Activated CD4-positive, alpha-beta T cell treated with anti-CD3 and anti-CD28 coated beads, Interleukin-2, Interleukin-6, amounts not matched to agents 100 ng/mL and 50 ng/mL, durations not matched to agents 16 hours and 8 hours (primary cell): ENCODE results near the gene ZNRD2.

ENCODE experiments used
- DNase-seq: peaks from one replicate; pipeline ENCODE4 v3.0.0-alpha.2; 2020

The ZNRD2 gene

DNA sequence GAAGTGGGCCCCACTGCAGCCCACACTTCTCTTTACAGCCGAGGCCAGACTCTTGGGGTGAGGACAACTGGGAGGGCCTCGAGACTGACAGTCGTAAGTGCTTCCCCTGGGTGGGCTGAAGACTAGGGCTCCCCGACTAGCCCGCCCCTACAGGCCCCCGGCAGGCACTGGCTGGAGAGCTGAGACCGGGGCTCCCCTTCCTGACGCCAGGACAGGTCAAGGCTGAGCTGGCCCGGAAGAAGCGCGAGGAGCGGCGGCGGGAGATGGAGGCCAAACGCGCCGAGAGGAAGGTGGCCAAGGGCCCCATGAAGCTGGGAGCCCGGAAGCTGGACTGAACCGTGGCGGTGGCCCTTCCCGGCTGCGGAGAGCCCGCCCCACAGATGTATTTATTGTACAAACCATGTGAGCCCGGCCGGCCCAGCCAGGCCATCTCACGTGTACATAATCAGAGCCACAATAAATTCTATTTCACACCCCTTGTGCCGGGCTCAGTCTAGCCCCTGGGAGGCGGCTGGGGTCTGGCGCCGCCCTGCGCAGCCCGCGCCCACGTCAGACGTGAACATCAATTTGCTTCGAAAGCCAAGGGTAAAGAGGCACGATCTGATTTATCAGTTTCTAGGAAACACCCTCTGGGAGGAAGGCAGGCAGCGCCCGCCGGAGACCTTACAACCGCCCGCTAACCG is 31.9 kb upstream of the ZNRD2 start:
- DNase-seq = no peak

DNA sequence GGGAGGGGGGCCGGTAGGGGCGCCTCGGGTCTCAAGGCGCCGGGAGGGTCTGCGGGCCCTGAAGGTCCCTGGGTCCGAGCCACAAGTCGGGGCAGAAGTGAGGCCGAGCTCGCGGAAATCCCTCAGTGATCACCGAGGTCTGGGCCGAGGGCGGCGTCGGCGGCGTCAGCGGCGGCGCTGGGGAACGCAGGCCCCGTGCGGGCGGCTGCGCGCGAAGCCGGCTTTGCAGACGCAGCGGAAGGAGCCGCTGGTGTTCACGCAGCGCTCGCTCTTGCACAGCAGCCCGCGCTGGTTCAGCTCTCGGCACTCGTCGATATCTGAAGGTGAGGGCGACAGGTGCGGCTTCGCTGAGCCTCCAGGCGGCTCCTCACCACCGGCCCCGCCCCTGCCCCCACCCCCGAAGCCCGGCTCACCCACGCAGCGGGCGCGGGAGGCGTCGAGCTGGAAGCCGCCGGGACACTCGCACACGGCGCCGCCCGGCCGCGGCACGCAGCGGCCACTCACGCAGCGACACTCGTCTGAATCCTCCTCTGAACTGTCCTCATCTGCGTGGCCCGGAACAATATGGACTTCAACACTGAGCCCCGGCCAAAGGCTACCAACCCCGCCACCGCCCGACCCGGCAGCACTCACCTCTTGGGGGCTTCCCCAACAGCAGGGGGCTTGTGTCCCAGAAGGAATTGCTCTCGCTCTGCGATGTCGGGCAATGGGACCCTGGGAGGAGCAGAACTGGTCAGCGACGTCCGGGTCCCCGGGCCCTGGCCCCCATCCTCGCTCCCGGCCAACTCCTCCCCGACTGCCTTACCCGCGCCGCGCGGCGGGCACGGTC is 31.1 kb upstream of the ZNRD2 start:
- DNase-seq = no peak

DNA sequence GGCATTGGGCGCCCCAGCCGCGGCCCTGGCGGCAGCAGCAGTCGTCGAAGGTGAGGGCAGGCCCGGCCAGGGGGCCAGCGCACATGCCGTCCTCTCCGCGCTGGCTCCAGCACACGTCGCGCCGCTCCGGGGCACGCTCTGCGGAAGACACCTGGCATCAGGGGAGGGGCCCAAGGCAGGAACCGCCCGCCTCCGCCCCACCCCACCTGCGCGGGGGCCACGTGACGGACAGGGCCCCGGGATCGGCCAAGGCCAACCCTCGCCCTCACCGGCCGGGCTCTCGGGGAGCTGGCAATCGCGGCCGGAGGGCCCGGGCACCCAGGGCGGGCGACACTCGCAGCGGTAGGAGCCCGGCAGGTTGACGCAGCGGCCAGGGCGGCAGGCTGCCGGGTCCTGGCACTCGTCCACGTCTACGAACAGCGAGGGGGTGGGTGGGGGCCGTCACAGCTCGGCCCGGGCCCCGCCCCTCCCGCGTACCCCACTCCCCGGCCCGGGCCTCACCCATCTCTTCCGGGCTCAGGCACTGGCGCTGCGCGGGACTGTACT is 30.5 kb upstream of the ZNRD2 start:
- no peak for DNase-seq

DNA sequence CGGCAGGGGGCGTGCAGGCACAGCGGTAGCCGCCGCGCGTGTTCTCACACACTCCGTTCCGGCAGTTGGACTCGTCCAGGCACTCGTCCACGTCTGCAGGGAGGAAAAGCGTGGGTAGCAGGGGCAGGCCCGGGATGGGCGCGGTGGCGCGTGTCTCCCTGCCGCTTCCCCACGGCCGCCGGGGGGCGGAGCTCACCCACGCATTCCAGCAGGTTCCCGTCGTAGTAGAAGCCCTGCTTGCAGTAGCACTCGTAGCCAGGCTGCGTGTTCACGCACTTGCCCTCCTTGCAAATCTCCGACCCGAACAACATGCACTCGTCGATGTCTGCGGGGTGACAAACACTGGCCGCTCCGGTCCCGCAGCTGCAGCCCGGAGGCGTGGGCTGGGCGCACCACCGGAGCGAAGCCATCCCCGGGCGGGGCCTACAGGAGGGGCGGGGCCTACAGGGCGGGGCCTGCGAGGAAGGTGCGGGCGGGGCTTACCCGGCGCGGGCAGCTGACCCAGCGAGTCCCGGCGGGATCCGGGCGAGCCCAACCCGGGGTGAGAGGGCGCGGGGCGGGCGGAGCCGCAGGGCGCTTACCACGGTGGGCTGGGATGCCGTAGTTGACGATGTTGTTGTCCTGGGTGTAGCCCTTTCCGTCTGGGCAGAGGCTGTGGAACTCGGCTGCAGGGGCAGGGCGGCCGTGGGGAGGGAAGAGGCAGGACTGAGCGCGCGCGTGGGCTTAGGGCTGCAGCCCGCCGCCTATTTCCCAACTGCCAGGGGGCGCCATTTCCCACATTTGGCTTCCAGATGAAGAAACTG is 29.8 kb upstream of the ZNRD2 start:
- peak; percentile 93 for DNase-seq

DNA sequence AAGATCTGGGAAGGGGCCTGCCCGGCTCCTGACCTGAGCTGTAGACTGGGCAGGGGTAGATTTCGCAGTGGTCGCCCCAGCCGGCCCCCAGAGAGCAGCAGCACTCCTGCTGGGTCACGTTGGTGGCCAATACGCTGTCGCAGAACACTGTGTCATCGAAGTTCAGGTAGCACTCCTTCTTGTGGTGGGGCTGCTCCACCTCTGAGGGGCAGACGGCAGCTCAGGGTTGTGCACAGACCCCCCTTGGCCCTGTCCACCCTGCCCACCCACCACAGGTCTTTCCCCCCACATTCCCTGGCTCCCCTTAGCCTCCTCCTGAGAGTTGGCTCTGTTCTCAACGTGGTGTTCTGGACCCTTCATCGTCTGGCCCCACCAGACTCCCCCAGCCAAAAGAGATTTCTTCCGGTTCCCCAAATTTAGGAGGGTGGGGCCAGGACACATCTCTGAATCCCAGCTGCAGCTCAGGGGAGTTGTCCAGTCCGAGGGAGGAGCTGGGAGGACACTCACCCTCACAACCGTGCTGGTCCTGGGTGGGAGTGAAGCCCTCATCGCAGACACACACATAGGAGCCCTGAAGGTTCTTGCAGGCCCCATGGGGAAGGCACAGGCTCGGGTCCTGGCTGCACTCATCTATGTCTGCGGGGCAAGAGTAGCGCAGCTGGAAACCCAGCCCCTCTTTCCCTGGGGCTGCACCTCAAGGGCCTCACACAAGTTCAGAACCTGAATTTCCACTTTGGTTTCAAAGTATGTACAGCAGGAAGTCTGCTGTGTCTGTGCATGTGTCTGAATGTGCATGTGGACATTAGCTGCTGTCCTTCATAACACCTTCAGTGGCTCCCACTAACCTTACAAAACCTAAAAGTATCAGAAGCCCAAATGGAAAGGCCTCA is 28.9 kb upstream of the ZNRD2 start:
- DNase-seq = no peak

DNA sequence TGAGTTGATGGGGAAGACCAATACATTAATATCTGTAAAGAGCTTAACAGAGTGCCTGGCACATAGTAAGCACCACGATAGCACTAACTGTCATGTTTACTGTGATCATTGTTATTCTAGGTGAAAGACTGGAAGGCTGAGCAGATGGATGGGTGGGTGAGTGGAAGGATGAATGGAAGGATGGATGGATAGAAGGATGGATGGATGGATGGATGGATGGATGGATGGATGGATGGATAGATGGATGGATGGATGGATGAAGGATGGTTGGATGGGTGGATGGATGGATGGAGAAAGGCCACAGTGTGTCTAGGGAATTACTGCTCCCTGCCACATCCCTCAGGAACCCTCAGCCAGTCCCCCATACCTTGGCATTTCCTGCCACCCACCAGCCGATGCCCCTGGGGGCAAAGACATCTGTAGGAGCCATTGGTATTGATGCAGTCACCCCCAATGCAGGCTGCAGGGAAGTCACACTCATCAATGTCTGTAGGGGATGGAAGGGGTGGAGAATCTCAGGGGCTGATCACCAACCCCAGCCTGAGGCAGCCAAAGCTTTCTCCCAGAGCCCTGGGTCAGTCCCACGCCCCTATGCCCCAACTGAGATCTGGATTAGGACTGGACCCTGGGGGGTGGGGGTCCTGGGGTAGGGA is 27.4 kb upstream of the ZNRD2 start:
- DNase-seq = no peak

DNA sequence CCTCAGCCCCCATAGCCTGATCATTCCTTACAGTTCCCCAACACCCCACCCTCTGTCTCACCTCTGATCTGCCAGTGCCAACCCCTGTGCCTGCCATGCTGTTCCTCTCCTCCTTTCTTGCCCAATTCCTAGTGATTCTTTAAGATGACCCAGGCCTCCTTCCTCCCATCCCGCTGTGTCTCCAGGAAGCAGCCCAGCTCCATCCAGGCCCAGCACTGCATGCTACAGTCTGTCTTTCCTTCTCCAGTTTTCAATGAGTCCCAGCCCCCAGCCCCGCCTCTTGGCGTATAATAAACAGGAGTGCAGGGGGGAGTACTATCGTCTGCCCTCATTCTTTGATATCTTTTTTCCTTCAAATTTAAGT is 24.4 kb upstream of the ZNRD2 start:
- DNase-seq = no peak

DNA sequence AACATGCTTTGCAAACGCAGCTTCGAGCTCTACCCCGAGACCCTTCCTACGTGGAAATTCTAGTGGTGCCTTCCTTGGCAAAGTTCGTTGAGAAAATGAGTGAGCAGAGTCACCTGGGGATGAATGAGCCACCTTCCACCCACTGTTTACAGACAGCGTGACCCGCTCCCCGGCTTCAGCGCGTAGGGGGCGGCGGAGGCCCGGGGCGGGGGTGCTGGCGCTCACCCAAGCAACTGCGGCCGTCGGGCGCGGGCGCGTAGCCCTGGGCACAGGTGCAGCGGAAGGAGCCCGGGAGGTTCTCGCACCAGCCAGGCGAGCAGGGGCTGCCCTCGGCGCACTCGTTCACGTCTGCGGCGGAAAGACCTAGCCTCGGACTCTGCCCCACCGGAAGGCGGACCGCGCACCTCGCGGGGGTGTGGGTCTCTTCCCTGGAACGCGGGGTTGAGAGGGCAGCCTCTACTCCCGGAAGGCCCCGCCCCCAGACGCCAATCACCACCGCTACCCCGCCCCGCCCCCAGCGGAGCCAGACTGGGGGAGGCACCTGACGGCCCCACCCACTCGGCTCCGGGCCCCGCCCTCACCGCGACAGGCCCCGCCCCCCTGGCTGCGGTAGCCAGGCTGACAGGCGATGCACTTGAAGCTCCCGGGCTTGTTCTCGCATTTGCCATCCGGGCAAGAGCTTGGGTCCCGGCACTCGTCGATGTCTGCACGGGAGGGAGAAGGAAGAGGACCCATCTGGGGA is 23.9 kb upstream of the ZNRD2 start:
- DNase-seq = peak; percentile 99

DNA sequence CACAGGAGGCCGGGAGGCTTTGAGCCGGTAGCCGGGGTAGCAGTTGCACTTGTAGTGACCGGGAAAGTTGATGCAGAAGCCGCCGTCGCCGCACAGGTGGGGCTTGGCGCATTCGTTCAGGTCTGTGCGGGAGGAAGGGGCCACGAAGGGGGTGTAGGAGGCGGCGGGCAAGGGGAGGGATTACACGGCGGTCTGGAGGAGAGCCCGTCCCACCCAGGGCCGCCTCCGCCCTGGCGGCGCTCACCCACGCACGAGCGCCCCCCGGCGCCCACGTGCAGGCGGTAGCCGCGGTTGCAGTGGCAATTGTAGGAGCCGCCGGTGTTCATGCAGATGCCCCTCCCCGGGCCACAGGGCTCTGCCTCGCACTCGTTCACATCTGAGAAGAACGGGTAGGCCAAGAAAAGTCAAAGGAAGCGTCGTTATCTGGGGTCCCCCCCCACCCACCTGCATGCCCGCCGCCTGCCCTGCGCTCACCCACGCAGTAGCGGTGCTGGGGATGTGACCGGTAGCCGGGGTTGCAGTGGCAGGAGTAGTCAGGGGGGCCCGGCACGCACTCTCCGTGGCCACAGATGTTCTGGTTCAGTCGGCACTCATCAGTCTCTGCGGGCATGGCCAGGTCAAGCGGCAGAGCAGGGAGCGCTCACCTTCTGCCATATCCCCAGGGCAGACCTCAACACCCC is 22.7 kb upstream of the ZNRD2 start:
- no peak for DNase-seq

DNA sequence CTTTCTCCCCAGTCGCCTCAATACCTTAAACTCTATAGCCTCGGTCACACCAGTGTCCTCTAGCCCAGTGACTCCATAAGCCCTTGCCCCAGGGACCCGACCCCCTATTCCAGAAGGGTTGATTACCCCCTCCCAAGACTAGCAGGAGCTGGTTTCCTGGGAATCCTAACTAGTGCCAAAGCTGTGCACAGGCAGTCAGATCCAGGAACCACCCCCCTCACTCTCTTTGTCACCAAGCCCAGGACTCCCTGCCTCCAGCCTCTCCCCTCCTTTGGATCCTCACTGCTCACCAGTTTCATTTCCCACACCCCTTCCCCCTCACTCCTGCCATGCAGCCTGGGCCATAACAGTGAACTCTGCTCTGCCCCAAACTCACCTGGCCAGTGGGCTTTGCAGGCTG is 21.9 kb upstream of the ZNRD2 start:
- no peak for DNase-seq

DNA sequence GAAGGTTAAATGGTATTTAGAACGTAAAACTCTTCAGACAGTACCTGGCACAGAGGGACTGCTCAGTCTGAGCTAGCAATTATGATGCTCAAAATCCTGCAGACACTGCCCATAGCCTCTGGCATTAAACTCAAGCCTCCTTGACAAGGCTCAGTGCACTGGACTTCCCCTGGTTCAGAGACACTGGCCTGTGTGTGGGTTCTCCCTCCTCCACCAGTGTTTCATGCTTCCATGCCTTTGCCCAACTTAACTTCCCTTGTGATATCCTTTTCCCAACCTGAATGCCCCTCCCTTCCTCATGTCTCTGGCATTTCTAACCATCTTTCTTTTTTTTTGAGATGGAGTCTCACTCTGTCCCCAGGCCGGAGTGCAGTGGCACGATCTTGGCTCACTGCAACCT is 21.2 kb upstream of the ZNRD2 start:
- DNase-seq = no peak

DNA sequence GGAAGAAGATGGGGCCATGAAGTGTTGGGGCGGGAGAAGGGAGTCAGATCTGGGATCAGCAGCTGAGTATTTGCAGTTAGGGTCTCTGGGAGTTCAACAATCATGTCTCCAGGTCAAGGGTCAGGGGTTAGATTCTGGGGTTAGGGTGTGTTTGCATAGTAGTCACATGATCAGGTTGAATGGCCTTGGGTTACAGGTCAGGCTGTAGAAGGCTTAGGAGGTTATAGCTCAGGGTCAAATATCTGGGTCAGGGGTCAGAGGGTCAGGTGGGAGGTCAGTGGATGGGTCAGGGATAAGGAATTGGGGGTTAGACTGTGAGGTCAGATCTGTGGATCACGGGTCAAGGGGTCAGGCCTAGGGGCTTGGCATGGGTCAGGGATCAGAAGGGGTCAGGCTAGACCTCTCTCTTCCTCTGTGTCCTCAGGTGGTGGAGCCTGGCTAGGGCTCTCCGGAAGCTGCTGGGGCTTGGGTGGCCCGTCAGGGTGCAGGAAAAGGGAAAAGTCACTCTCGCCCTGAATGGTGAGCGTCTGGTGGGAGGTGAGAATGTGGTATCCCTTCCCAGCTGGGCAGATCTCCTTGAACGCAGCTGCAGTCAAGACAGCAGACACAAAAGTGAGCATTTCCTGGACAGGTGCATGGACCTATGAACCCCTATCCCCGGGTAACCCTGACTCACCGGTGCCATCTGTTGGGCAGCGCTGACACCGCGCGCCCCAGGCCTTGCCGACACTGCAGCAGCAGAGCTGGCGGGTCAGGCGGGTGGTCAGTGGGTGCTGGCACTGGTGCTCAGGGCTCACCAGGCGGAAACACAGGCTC is 18.5 kb upstream of the ZNRD2 start:
- peak; percentile 75 for DNase-seq

DNA sequence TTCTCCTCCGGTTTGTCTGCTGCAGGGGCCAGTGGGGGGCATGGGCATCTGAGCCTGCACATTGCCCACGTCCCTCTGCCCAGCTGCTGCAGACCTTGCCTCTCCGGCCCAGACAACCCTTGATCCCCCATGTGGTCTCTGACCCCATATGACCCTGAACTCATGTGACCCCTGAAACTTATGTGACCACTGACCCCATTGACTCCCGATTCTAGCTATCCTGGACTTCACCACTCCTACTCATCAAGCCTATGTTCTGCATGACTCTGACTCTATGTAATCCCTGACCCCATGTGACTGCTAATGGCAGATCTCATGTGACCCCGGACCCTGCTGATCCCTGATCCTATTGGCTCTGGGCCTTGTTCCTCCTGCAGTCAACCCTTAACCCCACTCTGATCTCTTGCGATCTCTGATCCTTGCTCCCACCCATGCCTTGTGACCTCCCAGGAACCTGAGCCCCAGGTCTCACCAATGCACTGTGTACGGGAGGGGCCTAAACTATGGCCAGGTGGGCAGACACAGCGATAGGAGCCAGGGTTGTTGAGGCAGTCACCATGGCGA is 17.8 kb upstream of the ZNRD2 start:
- no peak for DNase-seq

DNA sequence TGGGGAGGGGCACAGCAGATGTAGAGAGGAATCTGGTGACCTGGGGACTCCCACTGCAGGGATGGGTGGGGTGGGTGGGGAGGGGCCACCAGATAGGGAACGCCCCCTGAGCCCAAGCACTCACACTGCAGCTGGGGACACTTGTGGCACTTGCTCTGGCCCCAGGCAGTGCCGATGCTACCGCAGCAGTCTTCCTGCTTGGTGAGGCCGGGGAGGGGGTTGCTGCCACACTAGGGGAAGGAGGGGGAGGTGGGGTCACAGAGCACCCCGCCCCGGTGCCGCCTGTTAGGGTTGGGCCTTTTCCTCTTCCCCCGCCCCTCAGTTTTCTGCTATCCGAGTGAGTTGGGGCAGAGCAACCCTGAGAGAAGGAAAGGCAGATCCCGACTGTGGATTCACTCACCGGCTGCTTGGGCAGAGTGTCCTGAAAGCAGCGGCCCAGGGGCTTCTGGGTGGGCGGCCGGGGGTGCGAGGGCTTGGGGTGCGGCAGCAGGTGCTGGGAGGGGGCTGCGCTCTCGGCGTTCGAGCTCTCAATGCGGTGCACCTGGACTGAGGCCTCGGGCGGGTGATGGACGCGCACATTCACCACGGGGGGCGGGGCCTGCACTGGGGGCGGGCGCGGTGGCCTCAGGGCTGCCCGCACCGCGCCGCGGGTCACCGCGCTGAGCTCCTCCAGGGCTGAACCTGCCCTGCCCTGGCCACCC is 16.8 kb upstream of the ZNRD2 start:
- peak; percentile 74 for DNase-seq

DNA sequence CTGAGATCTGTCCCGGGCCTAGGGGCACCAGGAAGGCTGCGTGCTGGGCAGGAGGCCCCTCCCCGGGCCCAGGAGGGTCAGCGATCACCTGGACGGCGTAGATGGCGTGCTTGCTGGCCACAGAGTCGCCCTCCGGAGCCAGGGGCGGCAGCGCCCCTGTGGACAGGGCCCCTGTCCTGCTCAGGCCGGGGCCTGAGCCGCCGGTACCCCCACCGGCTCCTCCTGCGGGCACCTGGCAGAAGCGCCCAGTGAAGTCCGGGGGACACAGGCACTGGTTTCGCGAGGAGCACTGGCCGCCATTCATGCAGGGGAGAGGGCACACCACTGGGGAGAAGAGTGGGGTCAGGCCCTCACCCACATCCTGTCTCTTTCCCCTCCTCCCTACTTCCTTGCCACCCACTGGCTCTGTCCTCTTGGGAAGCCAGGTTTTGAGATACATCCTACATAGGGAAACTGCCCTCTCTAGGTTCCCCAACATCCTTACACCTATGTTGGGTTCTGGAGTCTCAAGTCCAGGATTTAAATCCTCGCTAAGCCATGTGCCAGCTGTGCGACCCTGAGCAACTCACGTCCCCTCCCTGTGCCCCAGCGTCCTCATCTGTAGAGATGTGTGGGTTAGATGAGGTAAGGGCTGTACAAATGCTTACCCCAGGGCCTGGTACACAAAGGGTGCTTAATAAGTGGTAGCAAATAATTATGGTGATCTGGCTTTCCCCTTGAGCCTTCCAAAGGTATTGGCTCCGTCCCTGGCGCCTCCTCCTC is 16.0 kb upstream of the ZNRD2 start:
- no peak for DNase-seq

DNA sequence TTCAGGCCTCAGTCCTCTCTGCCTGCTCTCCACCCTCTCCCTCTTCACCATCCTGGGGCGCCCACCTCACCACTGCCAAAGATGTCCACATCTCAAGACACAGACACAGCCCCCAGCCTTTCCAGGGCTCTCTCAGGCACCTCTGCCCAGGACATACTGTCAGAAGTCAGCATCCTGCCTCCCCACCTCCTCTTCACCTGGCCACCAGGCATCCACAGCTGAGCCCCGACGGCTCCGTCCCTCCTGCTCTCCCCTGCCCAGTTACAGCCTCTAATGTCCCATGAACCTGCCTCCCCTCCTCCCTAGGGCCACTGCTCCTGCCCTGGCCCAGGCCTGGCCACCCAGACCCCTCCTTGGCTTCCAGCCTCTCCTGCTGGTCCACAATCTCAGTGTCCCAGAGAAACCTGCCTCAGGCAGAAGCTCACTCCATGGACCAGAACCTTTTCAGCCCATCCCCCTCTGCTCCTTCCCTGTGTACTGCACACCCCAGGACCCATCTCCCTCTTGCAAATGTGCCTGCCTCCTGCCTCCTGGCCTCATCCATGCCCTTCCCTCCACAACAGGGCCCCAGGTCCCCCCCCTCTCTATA is 15.3 kb upstream of the ZNRD2 start:
- DNase-seq = no peak

DNA sequence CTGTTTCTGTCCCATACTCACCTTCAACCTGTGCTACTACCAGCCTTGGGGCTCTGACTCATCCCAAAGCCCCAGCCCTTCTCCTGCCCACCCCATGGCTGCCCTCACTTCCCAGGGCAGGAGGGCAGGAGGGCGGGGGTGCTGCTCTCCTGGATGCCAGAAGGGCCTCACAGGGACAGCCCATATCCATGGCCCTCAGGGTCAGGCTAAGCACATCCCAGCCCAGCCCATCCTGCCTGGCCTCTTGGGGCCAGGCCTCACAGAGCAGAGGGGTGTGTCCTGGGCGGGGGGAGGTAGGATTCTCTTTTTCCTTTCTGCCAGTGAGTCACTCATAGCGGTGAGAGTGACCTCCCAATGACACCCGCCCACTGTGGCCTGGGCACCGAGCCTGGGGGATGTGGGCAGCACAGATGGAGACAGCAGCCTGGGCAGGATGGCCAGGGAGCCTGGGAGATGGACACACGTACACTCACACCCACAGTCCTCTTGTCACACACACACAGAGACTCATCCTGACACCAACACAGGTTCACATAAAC is 14.5 kb upstream of the ZNRD2 start:
- DNase-seq = no peak
